BJ (cell line): ENCODE measurements around the gene CCDC116. TPM values are rescaled to one million over a fixed set of nuclear protein-coding genes. Genes with fewer than 3 reads are reported as not detected.
"Not testable (repeated sequence)": the region's sequence is repeated elsewhere in the genome, so short reads cannot be mapped to it uniquely, and the experiment has no call there.

Source experiments
- CTCF ChIA-PET: fragments of 350-600 bp; formaldehyde crosslinking; extraction: SDS; loops from one replicate; lab custom pipeline; 2021; ENCODE audit warnings: antibody characterized with exemption, inconsistent platforms; lab: Yijun Ruan, JAX
- POLR2A ChIA-PET: fragments of 300-600 bp; sonication (Branson Sonifier 250); formaldehyde crosslinking; extraction: SDS; loops from one replicate; lab custom pipeline; 2021; ENCODE audit warnings: antibody characterized with exemption; lab: Charles Lee
- DNase-seq: peaks from one replicate; pipeline ENCODE4 v3.0.0-alpha.2; 2011; ENCODE audit warnings: low read depth
- H3K27me3 ChIP-seq: 2 replicates; pipeline ENCODE4 v1.6.0; 2011; ENCODE audit warnings: low read length; ENCODE audit not compliant: control insufficient read depth, insufficient read depth
- H3K36me3 ChIP-seq: 2 replicates; pipeline ENCODE4 v1.5.1; 2011; ENCODE audit warnings: low read length; ENCODE audit not compliant: control insufficient read depth, insufficient read depth
- H3K4me3 ChIP-seq: 2 replicates; pipeline ENCODE4 v1.5.1; 2011; ENCODE audit warnings: low read depth, mild to moderate bottlenecking, control low read depth, low read length
- CTCF ChIP-seq: IDR thresholded peaks from 2 replicates; pipeline ENCODE4 v1.5.1; 2011; ENCODE audit warnings: low read depth, mild to moderate bottlenecking, control low read depth, inconsistent platforms, low read length, moderate library complexity; ENCODE audit not compliant: insufficient read depth
- polyA plus RNA-seq: library from polyadenylated mRNA; depleted of rRNA; stranded (reverse); fragments of >200 nt; gene quantifications from 2 replicates; pipeline ENCODE4 v1.2.3, GENCODE V29; 2011

Gene CCDC116
- polyA plus RNA-seq, 1 experiment, result 0.13 TPM

- DNase-seq, result no peak
- no peak for TF ChIP-seq CTCF
- POLR2A ChIA-PET, result interaction anchor here (0.6 kb wide), 1 partner anchor 103 kb away, joined by 3 read pairs; no protein-coding TSS in a partner anchor
- peaks cover 29% of the 10 kb centered on the region for H3K36me3 ChIP-seq
- CTCF ChIA-PET, result no interaction called here
- H3K4me3 ChIP-seq, result no peak overlapping the region
- no peaks in the 10 kb centered on the region for H3K27me3 ChIP-seq
Observed at GRCh38 chr22:21677606-21678443, 45.3 kb downstream of the CCDC116 start.

DNA sequence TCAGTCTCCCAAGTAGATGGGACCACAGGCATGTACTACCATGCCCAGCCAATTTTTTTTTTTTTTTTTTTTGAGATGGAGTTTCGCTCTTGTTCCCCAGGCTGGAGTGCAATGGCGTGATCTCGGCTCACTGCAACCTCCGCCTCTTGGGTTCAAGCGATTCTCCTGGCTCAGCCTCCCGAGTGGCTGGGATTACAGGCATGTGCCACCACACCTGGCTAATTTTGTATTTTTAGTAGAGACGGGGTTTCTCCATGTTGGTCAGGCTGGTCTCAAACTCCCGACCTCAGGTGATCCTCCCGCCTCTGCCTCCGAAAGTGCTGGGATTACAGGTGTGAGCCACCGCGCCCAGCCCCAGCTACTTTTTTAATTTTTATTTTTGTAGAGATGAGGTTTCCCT lies 46.3 kb downstream of the CCDC116 start:
- CTCF ChIA-PET, result not testable (repeated sequence)

DNA sequence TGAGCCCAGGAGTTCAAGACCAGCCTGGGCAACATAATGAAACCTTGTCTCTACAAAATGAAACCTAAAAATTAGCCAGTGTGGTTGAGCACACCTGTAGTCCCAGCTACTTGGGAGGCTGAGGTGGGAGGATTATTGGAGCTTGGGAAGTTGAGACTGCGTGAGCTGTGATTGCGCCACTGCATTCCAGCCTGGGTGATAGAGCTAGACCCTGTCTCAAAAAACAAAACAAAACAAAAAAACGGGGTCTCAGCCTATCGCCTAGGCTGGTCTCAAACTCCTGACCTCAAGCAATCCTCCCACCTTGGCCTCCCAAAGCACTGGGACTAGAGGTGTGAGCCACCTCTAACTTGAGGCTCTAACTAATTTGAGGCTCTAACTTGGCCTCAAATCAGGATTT lies 46.8 kb downstream of the CCDC116 start:
- no peak for TF ChIP-seq CTCF
- Histone ChIP-seq H3K4me3 (no peak overlapping the region), H3K27me3 (no peaks in the 10 kb centered on the region), H3K36me3 (peaks cover 29% of the 10 kb centered on the region)
- no peak for DNase-seq
- ChIA-PET CTCF (interaction anchor here (1.0 kb wide), 1 partner anchor 10 kb away, joined by 3 read pairs; no protein-coding TSS in a partner anchor), POLR2A (interaction anchor here (0.5 kb wide), 1 partner anchor 387 kb away, joined by 4 read pairs; no protein-coding TSS in a partner anchor)

More for the DNA sequence above, 46.3 kb downstream of the CCDC116 start:
- POLR2A ChIA-PET, H3K27me3 ChIP-seq, H3K4me3 ChIP-seq, DNase-seq: not testable (repeated sequence)
- H3K36me3 ChIP-seq, result peaks cover 29% of the 10 kb centered on the region

DNA sequence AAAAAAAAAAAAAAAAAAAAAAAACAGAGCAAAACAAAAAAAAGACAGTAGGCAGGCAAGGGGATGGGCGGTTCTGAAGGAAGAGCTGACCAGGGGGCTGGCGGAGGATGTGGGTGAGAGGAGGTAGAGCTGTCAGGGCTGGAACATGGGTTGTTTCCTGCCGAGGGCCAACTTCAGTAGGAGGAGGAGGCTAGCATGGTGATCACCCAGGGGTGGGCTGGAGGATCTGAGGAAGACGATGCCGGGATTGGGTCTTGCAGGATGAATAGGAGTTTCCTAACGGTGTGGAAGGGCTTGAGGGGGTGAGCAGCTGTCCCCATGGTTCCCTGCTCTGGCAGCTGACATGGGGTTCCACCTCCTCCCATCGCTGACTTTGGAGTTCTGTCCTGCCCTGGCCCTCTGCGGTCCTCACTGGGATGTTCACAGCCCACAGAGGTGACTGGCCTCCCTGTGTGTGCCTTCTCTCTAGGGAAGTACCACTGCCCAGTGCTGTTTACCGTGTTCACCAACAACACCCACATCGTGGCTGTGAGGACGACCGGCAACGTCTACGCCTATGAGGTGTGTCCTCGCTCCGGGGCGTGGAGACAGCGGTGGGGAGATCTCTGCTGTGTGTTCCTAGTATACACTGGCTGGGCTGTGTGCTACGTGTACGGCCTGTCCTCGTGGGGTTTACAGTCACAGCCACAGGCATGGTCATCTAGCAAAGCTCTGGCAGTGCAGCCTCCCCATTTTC lies 48.4 kb downstream of the CCDC116 start:
- POLR2A ChIA-PET, result interaction anchor here (0.7 kb wide), 1 partner anchor 89 kb away, joined by 10 read pairs; no protein-coding TSS in a partner anchor
- H3K4me3 ChIP-seq, result no peak overlapping the region
- no peak for DNase-seq
- no peak for TF ChIP-seq CTCF
- H3K36me3 ChIP-seq, result peaks cover 26% of the 10 kb centered on the region
- H3K27me3 ChIP-seq, result no peaks in the 10 kb centered on the region
- CTCF ChIA-PET, result no interaction called here

GRCh38 chr22:21681566-21682370 lies 49.2 kb downstream of the CCDC116 start:
- Histone ChIP-seq H3K36me3 (peaks cover 33% of the 10 kb centered on the region), H3K27me3 (no peaks in the 10 kb centered on the region), H3K4me3 (no peak overlapping the region)
- POLR2A ChIA-PET, result interaction anchor here (0.5 kb wide), 1 partner anchor 43 kb away, joined by 5 read pairs; no protein-coding TSS in a partner anchor
- no peak for TF ChIP-seq CTCF
- CTCF ChIA-PET, result no interaction called here
- DNase-seq, result no peak
